Stomach (tissue), 4 donors: Measurements from ENCODE around the gene SPINK2.

Experiments
- CTCF ChIP-seq, 7 experiments: fragments of 450-650 bp in 4 of 7; fragments of 200-600 bp in 3 of 7; sonication (generic) in 3 of 7; IDR thresholded peaks; one replicate each; pipeline ENCODE4 v1.5.1; 2016 to 2019; ENCODE audit warnings: antibody characterized with exemption in 7 of 7, control low read depth in 2 of 7, mild to moderate bottlenecking in 1 of 7
- EP300 ChIP-seq: sonication (generic); formaldehyde crosslinking; IDR thresholded peaks from one replicate; pipeline ENCODE4 v1.6.1; 2017; ENCODE audit warnings: antibody characterized with exemption
- POLR2AphosphoS5 ChIP-seq, 3 donors: sonication (generic); formaldehyde crosslinking; IDR thresholded peaks; one replicate each; pipeline ENCODE4 v1.6.1; 2016; ENCODE audit warnings: antibody characterized with exemption in 3 of 3

GRCh38 chr4:56806666-56807065, 14.8 kb downstream of the SPINK2 start:
- TF ChIP-seq CTCF (IDR thresholded peaks at IDR 0.05), result no peak
- no peak for TF ChIP-seq POLR2AphosphoS5 (IDR thresholded peaks at IDR 0.05)
- TF ChIP-seq EP300, result no peak
